H9 (cell line): ENCODE data around the gene RFNG. TPM values are rescaled to one million over a fixed set of nuclear protein-coding genes. Genes with fewer than 3 reads are reported as not detected.

Experiments
- DNase-seq: peaks from one replicate; pipeline ENCODE4 v3.0.0-alpha.2; 2017
- H2AFZ ChIP-seq: one replicate; pipeline ENCODE4 v1.6.1; 2013; ENCODE audit warnings: mild to moderate bottlenecking, low read length, control low read depth, moderate library complexity
- H2AK5ac ChIP-seq: 2 replicates; pipeline ENCODE4 v1.6.1; 2013; ENCODE audit warnings: low read length, control low read depth, mixed read lengths; ENCODE audit not compliant: insufficient read length
- H2BK120ac ChIP-seq: one replicate; pipeline ENCODE4 v1.6.1; 2013; ENCODE audit warnings: low read depth, mild to moderate bottlenecking, low read length, control low read depth, inconsistent platforms; ENCODE audit not compliant: poor library complexity, severe bottlenecking
- H2BK12ac ChIP-seq: 2 replicates; pipeline ENCODE4 v1.6.1; 2013; ENCODE audit warnings: low read length, control low read depth, mixed read lengths, low read depth; ENCODE audit not compliant: insufficient read length
- H2BK15ac ChIP-seq: 2 replicates; pipeline ENCODE4 v1.6.1; 2013; ENCODE audit warnings: low read depth, low read length, control low read depth
- H2BK20ac ChIP-seq: one replicate; pipeline ENCODE4 v1.6.1; 2013; ENCODE audit warnings: low read depth, mild to moderate bottlenecking, low read length, control low read depth, inconsistent platforms; ENCODE audit not compliant: poor library complexity, severe bottlenecking
- H2BK5ac ChIP-seq: 2 replicates; pipeline ENCODE4 v1.6.1; 2013; ENCODE audit warnings: low read length, control low read depth, mixed read lengths; ENCODE audit not compliant: insufficient read length
- H3K14ac ChIP-seq: 2 replicates; pipeline ENCODE4 v1.6.1; 2013; ENCODE audit warnings: low read length, control low read depth; ENCODE audit not compliant: insufficient read depth
- H3K18ac ChIP-seq: 2 replicates; pipeline ENCODE4 v1.6.1; 2013; ENCODE audit warnings: low read depth, mild to moderate bottlenecking, mixed read lengths, low read length, control low read depth; ENCODE audit not compliant: insufficient read length
- H3K23ac ChIP-seq: 2 replicates; pipeline ENCODE4 v1.6.1; 2013; ENCODE audit warnings: low read length, control low read depth, mixed read lengths, low read depth; ENCODE audit not compliant: insufficient read length
- H3K23me2 ChIP-seq: 2 replicates; pipeline ENCODE4 v1.6.1; 2013; ENCODE audit warnings: low read depth, mild to moderate bottlenecking, mixed read lengths, low read length, control low read depth; ENCODE audit not compliant: insufficient read length, poor library complexity, severe bottlenecking
- H3K27ac ChIP-seq: 2 replicates; pipeline ENCODE4 v1.5.1; 2013; ENCODE audit warnings: low read length, control low read depth, mixed read lengths, low read depth; ENCODE audit not compliant: insufficient read length
- H3K27me3 ChIP-seq: 2 replicates; pipeline ENCODE4 v1.6.1; 2013; ENCODE audit warnings: low read length, control low read depth, inconsistent platforms; ENCODE audit not compliant: insufficient read depth
- H3K4ac ChIP-seq: 2 replicates; pipeline ENCODE4 v1.6.1; 2013; ENCODE audit warnings: low read depth, mild to moderate bottlenecking, control low read depth, inconsistent platforms, low read length, moderate library complexity
- H3K4me1 ChIP-seq: 2 replicates; pipeline ENCODE4 v1.6.1; 2013; ENCODE audit warnings: low read length, control low read depth, inconsistent platforms; ENCODE audit not compliant: insufficient read depth
- H3K4me2 ChIP-seq: 2 replicates; pipeline ENCODE4 v1.6.1; 2013; ENCODE audit warnings: low read length, control low read depth, mixed read lengths; ENCODE audit not compliant: insufficient read length, insufficient read depth
- H3K56ac ChIP-seq: 2 replicates; pipeline ENCODE4 v1.6.1; 2013; ENCODE audit warnings: low read depth, mild to moderate bottlenecking, mixed read lengths, low read length, control low read depth; ENCODE audit not compliant: insufficient read length
- H3K79me1 ChIP-seq: 2 replicates; pipeline ENCODE4 v1.6.1; 2013; ENCODE audit warnings: low read depth, mild to moderate bottlenecking, moderate library complexity, low read length, control low read depth, inconsistent platforms; ENCODE audit not compliant: insufficient read depth, poor library complexity, severe bottlenecking
- H3K79me2 ChIP-seq: 2 replicates; pipeline ENCODE4 v1.6.1; 2013; ENCODE audit warnings: low read length, control low read depth, inconsistent platforms; ENCODE audit not compliant: insufficient read depth
- H3K9ac ChIP-seq: 2 replicates; pipeline ENCODE4 v1.6.1; 2013; ENCODE audit warnings: low read length, control low read depth, mixed read lengths; ENCODE audit not compliant: insufficient read length; ENCODE audit errors: extremely low read depth
- H3K9me3 ChIP-seq: one replicate; pipeline ENCODE4 v1.6.1; 2013; ENCODE audit warnings: low read depth, low read length, inconsistent platforms; ENCODE audit not compliant: control insufficient read depth
- H3T11ph ChIP-seq: one replicate; pipeline ENCODE4 v1.6.1; 2013; ENCODE audit warnings: mild to moderate bottlenecking, low read length, control low read depth, inconsistent platforms
- H4K20me1 ChIP-seq: one replicate; pipeline ENCODE4 v1.6.1; 2013; ENCODE audit not compliant: control insufficient read depth, insufficient read length, insufficient read depth
- H4K5ac ChIP-seq: 2 replicates; pipeline ENCODE4 v1.6.1; 2013; ENCODE audit warnings: low read depth, mild to moderate bottlenecking, mixed read lengths, low read length, control low read depth; ENCODE audit not compliant: insufficient read length
- H4K8ac ChIP-seq: replicated peaks from 2 replicates; pipeline ENCODE4 v1.6.1; 2013; ENCODE audit warnings: low read length, control low read depth, mixed read lengths, low read depth; ENCODE audit not compliant: insufficient read length
- H4K91ac ChIP-seq: 2 replicates; pipeline ENCODE4 v1.6.1; 2013; ENCODE audit warnings: low read depth, mild to moderate bottlenecking, moderate library complexity, mixed read lengths, low read length, control low read depth; ENCODE audit not compliant: insufficient read length
- H3K27ac Mint-ChIP-seq, 3 experiments: 2 replicates in 2 of 3; 3 replicates in 1 of 3; pipeline ENCODE4 v1.8.0; 2020 to 2021; ENCODE audit warnings: mixed read lengths in 3 of 3, mild to moderate bottlenecking in 1 of 3, moderate library complexity in 1 of 3
- H3K27me3 Mint-ChIP-seq: 2 replicates; pipeline ENCODE4 v1.8.0; 2021; ENCODE audit warnings: low read depth, mild to moderate bottlenecking, moderate library complexity, mixed read lengths
- H3K36me3 Mint-ChIP-seq, 3 experiments: 2 replicates in 2 of 3; 3 replicates in 1 of 3; pipeline ENCODE4 v1.8.0; 2020 to 2021; ENCODE audit warnings: low read depth in 3 of 3, mixed read lengths in 3 of 3; ENCODE audit not compliant: insufficient read depth in 1 of 3
- H3K4me1 Mint-ChIP-seq, 2 experiments: 2 replicates each; pipeline ENCODE4 v1.8.0; 2020; ENCODE audit warnings: mixed read lengths in 2 of 2
- H3K4me3 Mint-ChIP-seq, 2 experiments: 2 replicates in 1 of 2; 3 replicates in 1 of 2; pipeline ENCODE4 v1.8.0; 2020 to 2021; ENCODE audit warnings: mild to moderate bottlenecking in 2 of 2, mixed read lengths in 2 of 2, moderate library complexity in 1 of 2
- H3K9me3 Mint-ChIP-seq, 2 experiments: 2 replicates in 1 of 2; 3 replicates in 1 of 2; pipeline ENCODE4 v1.8.0; 2020; ENCODE audit warnings: mild to moderate bottlenecking in 2 of 2, mixed read lengths in 2 of 2, moderate library complexity in 1 of 2
- WGBS: extraction: QIAGEN DNeasy Blood & Tissue Kit; methylation state at CpG from one replicate; pipeline ENCODE4 v1.1.7; 2013; ENCODE audit warnings: missing lambda C conversion rate, low lambda C conversion rate, mixed read lengths; ENCODE audit not compliant: insufficient read length; ENCODE audit errors: extremely low coverage; 5-methylcytosine and 5-hydroxymethylcytosine counted together
- total RNA-seq: library from RNA; stranded (reverse); gene quantifications from 2 replicates; pipeline ENCODE4 v1.2.1, GENCODE V29; 2021
- TF ChIP-seq, protein P1 (sequence below): fragments of 200-600 bp; sonication (generic); conservative IDR thresholded peaks from 3 replicates; pipeline ENCODE4 v1.8.0; 2021; ENCODE audit warnings: antibody characterized with exemption, mild to moderate bottlenecking

The RFNG gene
- total RNA-seq, 1 experiment from 2014 or later = 34.0 TPM

GRCh38 chr17:82020572-82021106 lies 31.0 kb downstream of the RFNG start:
- Mint-ChIP-seq H3K27me3 (no peaks in the 10 kb centered on the region; the same call in 1 of the 2 replicates), H3K36me3 (peaks cover 3 to 12% (median 5%) of the 10 kb centered on the region in 3 experiments; a peak in 5 of 7 replicates), H3K4me1 (peaks cover 7 to 16% of the 10 kb centered on the region in 2 experiments), H3K9me3 (no peaks in the 10 kb centered on the region), H3K27ac (no peak overlapping the region; a peak in 1 of 7 replicates), H3K4me3 (peak overlapping the region in 1 of 2 experiments; percentile 88; a peak in 1 of 5 replicates)
- Histone ChIP-seq H4K91ac (no peak overlapping the region), H3K9ac (no peak overlapping the region), H3K9me3 (no peaks in the 10 kb centered on the region), H2BK15ac (no peak overlapping the region), H3K4me1 (no peaks in the 10 kb centered on the region), H3K18ac (no peak overlapping the region), H3K79me1 (peaks cover 5% of the 10 kb centered on the region), H2AFZ (no peak overlapping the region), H3K23me2 (peaks cover 5% of the 10 kb centered on the region), H2AK5ac (no peak overlapping the region), H4K5ac (no peak overlapping the region), H3K79me2 (no peaks in the 10 kb centered on the region), H2BK20ac (no peak overlapping the region), H2BK5ac (no peak overlapping the region), H3K4ac (no peak overlapping the region), H3K4me2 (no peak overlapping the region), H3K56ac (no peak overlapping the region), H2BK120ac (no peak overlapping the region), H3K27me3 (no peaks in the 10 kb centered on the region), H4K20me1 (no peaks in the 10 kb centered on the region), H2BK12ac (no peak overlapping the region), H3K14ac (no peak overlapping the region; the same call in 1 of the 2 replicates), H4K8ac (no peak overlapping the region), H3K23ac (no peak overlapping the region), H3T11ph (no peak overlapping the region), H3K27ac (no peak overlapping the region)
- TF ChIP-seq, protein P1, sequence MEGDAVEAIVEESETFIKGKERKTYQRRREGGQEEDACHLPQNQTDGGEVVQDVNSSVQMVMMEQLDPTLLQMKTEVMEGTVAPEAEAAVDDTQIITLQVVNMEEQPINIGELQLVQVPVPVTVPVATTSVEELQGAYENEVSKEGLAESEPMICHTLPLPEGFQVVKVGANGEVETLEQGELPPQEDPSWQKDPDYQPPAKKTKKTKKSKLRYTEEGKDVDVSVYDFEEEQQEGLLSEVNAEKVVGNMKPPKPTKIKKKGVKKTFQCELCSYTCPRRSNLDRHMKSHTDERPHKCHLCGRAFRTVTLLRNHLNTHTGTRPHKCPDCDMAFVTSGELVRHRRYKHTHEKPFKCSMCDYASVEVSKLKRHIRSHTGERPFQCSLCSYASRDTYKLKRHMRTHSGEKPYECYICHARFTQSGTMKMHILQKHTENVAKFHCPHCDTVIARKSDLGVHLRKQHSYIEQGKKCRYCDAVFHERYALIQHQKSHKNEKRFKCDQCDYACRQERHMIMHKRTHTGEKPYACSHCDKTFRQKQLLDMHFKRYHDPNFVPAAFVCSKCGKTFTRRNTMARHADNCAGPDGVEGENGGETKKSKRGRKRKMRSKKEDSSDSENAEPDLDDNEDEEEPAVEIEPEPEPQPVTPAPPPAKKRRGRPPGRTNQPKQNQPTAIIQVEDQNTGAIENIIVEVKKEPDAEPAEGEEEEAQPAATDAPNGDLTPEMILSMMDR = no peak
- no peak for DNase-seq
- WGBS = no CpG with 5 or more reads among the region's 14 CpGs
